Measurements from ENCODE around the gene SPTBN2. TPM values are rescaled to one million over a fixed set of nuclear protein-coding genes. Genes with fewer than 3 reads are reported as not detected.

Gene SPTBN2
- total RNA-seq, 1 experiment from 2014 or later: 18.5 TPM

- Histone ChIP-seq H3K27me3 (ENCODE audit: insufficient read depth, low read length) (no peaks in the 10 kb centered on the region), H4K20me1 (ENCODE audit: insufficient read depth) (no peaks in the 10 kb centered on the region), H3K4me2 (ENCODE audit: low read length) (no peak overlapping the region), H3K4me3 (replicated peaks in 1 of 2; ENCODE audit: low read depth in 1 of 2, low read length in 2 of 2) (no peak overlapping the region), H2AFZ (ENCODE audit: low read depth, low read length, poor library complexity, severe bottlenecking) (no peak overlapping the region), H3K4me1 (ENCODE audit: control insufficient read depth in 1 of 2, insufficient read depth in 2 of 2, low read length in 2 of 2) (peaks cover 2 to 5% of the 10 kb centered on the region in 2 experiments; a peak in 3 of 4 replicates), H3K36me3 (ENCODE audit: control insufficient read depth in 1 of 2, insufficient read depth in 2 of 2, low read length in 2 of 2) (no peaks in the 10 kb centered on the region), H3K9me2 (ENCODE audit: insufficient read depth) (no peaks in the 10 kb centered on the region), H3K9me3 (ENCODE audit: control insufficient read depth in 1 of 2, insufficient read depth in 1 of 2, low read depth in 1 of 2, low read length in 2 of 2) (no peaks in the 10 kb centered on the region), H3K27ac (ENCODE audit: low read depth, low read length) (no peak overlapping the region), H3K79me2 (ENCODE audit: insufficient read depth, low read length) (no peaks in the 10 kb centered on the region), H3K9ac (ENCODE audit: low read length) (no peak overlapping the region)
- no peak for ATAC-seq
- intact Hi-C loops (cut with micrococcal nuclease): no loop called here
- ChIA-PET POLR2A (no interaction called here), RAD21 (ENCODE audit: low non-redundant PET in 1 of 2, low total read pairs in 2 of 2, uncharacterized antibody in 2 of 2, unreplicated experiment in 2 of 2) (no interaction called here), CTCF (interaction anchor here (1.1 kb wide), 1 partner anchor 284 kb away, joined by 3 read pairs; the partner anchor contains the start of gene C11orf86)
- no TSS peak for BruUV-seq (replicated peaks)
- TF ChIP-seq POLR2A (IDR thresholded peaks at IDR 0.05; ENCODE audit: borderline replicate concordance, extremely low read depth, insufficient read depth, insufficient read length) (no peak), REST (IDR thresholded peaks at IDR 0.05; ENCODE audit: low read depth) (no peak), SRF (IDR thresholded peaks at IDR 0.05; ENCODE audit: low read depth) (no peak), EZH2 (IDR thresholded peaks at IDR 0.05) (no peak), YY1 (IDR thresholded peaks at IDR 0.05; ENCODE audit: extremely low read depth, insufficient replicate concordance, low read depth, low read length) (no peak), FOSL1 (IDR thresholded peaks at IDR 0.05; ENCODE audit: low read depth) (no peak), RAD21 (IDR thresholded peaks at IDR 0.05; ENCODE audit: low read depth) (no peak)
- TF ChIP-seq, protein P1, sequence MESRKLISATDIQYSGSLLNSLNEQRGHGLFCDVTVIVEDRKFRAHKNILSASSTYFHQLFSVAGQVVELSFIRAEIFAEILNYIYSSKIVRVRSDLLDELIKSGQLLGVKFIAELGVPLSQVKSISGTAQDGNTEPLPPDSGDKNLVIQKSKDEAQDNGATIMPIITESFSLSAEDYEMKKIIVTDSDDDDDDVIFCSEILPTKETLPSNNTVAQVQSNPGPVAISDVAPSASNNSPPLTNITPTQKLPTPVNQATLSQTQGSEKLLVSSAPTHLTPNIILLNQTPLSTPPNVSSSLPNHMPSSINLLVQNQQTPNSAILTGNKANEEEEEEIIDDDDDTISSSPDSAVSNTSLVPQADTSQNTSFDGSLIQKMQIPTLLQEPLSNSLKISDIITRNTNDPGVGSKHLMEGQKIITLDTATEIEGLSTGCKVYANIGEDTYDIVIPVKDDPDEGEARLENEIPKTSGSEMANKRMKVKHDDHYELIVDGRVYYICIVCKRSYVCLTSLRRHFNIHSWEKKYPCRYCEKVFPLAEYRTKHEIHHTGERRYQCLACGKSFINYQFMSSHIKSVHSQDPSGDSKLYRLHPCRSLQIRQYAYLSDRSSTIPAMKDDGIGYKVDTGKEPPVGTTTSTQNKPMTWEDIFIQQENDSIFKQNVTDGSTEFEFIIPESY (IDR thresholded peaks at IDR 0.05; ENCODE audit: extremely low read depth, insufficient replicate concordance, low read length): no peak
- DNase-seq (ENCODE audit: low read depth, low spot score): no peak
Observed at GRCh38 chr11:66691311-66691980, 37.6 kb downstream of the SPTBN2 start.

All from HCT116 (cell line).